GM12873 (cell line): ENCODE results near the gene TSPAN33.

Experiments
- TF ChIP-seq, protein P1 (sequence below): IDR thresholded peaks from 2 replicates; pipeline ENCODE4 v1.5.1; 2012; ENCODE audit warnings: low read depth, mild to moderate bottlenecking, moderate library complexity, low read length, control low read depth; ENCODE audit not compliant: insufficient read depth; ENCODE audit errors: missing control alignments

Gene TSPAN33

DNA sequence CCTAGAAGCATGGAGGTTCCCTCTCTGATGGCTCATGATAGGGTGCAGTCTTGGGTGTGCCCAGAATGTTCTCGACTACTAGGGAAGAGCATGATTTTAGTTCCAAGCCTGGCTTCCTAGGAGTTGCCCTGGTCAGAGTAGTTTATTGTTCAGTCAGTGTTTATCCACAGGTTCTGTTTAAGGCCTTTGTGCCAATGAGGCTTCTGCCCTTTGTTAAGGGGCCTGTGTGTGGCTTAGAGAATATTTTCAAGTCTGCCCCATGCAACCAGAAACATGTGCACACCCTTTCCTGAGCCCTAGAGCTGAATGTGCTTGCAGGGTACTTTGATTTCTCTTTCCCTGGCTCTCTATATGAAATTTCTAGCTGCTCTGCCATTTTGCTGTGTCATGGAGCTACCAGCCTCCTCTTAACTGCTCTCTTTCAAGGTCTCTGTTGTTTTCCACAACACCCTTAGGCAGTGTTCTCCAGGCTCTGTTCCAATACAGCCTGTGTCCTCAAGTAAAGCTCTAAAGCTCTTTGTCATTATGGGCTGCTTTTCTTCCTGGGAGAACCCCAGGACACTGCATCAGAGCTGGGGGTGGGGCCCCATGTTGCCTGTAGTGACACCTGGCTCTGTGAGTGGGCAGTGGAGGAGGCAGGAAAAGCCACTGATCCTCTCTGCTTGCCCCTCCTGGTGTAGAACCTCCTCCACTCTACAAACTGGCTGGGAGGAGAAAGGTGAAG is 34.1 kb upstream of the TSPAN33 start:
- TF ChIP-seq, protein P1, sequence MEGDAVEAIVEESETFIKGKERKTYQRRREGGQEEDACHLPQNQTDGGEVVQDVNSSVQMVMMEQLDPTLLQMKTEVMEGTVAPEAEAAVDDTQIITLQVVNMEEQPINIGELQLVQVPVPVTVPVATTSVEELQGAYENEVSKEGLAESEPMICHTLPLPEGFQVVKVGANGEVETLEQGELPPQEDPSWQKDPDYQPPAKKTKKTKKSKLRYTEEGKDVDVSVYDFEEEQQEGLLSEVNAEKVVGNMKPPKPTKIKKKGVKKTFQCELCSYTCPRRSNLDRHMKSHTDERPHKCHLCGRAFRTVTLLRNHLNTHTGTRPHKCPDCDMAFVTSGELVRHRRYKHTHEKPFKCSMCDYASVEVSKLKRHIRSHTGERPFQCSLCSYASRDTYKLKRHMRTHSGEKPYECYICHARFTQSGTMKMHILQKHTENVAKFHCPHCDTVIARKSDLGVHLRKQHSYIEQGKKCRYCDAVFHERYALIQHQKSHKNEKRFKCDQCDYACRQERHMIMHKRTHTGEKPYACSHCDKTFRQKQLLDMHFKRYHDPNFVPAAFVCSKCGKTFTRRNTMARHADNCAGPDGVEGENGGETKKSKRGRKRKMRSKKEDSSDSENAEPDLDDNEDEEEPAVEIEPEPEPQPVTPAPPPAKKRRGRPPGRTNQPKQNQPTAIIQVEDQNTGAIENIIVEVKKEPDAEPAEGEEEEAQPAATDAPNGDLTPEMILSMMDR: no peak

DNA sequence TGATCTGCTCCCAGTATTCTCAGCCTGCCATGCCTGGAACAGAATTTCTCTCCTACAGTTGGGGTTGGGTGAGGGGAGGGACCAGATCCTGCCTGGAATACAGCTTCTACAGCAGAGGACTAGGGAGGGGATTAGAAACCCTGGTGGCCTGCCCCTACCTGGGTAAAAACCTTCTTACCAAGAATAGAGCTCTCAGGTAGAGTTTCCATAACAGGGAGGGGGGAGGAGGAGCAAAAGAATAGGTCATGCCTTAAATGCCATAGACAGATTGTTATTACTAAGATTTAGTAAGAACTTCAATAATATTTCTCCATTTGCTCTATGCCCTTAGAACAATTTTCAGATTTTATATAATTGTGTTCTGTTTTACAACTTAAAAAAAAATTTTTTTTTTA is 33.5 kb upstream of the TSPAN33 start:
- TF ChIP-seq, protein P1: no peak

DNA sequence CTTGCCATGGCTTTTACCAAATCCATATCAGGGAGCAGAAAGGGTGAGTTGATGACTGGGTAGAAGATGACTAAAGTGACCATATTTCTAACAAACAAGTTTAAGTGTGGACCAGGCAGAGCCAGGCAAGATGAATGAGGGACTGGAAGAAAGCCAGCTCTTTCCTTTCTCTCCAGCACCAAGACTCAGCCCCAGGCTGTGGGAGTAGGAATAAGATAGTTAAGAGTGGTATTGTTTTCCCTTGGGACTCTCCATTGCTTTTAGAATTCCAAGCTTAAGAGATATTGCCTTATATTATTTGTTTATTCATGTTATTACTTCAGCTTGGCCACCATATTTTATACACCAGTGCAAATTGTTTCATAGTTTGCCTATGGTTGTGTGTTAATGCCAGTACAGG is 28.8 kb upstream of the TSPAN33 start:
- TF ChIP-seq, protein P1: no peak

DNA sequence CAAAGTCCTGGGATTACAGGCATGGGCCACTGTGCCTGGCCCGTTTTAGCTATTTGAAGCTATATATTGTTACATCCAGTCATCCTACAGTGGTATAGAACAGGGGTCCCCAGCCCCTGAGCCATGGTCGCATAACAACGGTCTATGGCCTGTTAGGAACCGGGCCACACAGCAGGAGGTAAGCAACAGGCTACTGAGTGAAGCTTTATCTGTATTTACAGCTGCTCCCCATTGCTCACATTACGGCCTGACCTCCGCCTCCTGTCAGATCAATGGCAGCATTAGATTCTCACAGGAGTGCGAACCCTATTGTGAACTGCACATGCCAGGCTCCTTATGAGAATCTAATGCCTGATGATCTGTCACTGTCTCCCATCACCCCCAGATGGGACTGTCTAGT is 26.3 kb upstream of the TSPAN33 start:
- TF ChIP-seq, protein P1: no peak

DNA sequence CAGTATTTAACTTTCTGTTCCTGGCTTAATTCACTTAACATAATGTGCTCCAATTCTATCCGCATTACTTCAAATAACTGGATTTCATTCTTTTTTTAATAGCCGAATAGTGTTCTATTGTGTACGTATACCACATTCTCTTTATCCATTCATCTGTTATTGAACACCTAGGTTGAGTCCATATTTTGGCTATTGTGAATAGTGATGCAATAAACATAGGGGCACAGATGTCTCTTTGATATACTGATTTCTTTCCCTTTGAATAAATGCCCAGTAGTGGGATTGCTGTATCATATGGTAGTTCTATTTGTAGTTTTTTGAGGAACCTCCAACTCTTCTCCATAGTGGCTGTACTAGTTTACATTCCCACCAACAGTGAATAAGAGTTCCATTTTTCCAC is 25.5 kb upstream of the TSPAN33 start:
- TF ChIP-seq, protein P1: no peak

DNA sequence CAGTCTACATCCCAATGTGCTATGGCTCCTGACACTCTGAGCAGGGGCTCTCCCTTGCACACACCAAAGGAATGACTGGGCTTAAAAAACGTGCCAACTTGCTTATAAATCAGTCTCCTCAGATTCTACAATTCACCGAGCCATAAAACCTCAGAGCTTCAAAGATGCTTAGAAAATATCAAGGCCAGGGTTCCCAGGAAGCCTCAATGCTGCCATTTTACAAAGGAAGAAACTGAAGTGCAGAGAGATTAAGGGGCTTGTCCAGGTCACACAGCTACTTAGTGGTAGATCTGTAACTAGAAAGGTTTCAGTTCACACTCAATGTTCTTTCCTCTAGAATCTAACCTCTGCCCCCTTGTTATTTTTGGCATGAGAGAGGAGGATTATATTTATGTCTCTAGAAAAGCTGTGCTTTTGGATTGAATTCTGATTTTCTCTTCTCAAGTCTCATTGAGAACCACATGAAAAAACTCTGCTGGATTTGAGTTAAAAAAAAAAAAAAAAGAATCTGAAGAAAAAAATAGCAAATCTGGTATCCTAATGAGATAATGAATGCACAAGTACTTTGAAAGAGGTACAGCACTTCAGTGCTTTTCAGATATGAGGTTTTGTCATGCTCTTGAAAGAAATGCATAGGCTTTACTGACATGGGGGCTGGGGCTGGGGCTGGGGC is 22.3 kb upstream of the TSPAN33 start:
- TF ChIP-seq, protein P1: no peak

DNA sequence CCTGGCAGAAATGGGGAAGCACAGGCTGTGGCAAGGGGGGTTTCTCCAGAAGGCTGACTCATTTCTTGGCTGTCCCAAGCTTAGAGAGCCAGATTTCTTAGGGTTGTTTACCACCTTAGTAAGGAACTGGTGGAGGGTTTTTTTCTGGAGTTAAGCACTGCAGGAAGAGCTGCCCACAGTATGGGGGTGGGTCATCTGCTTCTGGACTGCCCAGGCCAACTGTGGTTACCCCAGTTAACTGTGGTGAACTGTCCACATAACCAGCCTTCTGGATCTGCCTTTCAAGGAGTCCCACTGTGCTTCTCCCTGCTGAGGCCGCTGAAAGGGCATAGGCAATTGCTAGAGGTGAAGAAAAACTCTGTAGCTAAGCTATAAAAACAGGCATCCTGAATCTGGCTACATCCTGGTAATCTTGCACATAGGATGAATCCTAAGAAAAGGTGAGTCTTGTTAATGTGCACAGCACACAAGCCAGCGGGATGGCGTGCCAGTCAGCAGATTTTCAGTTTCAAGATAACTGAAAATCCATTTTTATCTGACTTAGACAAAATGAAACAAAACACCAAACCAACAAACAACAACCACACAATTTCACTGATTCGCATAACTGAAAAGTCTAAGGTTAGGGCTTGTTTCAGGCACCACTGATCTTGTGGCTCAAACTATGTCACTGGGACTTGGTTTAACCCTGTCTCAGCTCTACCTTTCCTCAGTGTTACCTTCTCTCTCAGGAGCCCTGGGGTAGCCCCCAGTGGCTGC is 21.6 kb upstream of the TSPAN33 start:
- TF ChIP-seq, protein P1: no peak
